HEK293 (cell line): ENCODE measurements around the gene HES5.
A peak's percentile ranks its signal among the peaks of the same experiment; 100 is the strongest.

ENCODE experiments used
- BCL11B ChIP-seq: fragments of 450-650 bp; formaldehyde crosslinking; IDR thresholded peaks from 2 replicates; pipeline ENCODE4 v1.5.1; 2016; ENCODE audit warnings: low read depth, missing biosample characterization, missing genetic modification characterization
- FEZF1 ChIP-seq: fragments of 450-650 bp; formaldehyde crosslinking; IDR thresholded peaks from 2 replicates; pipeline ENCODE4 v1.5.1; 2016; ENCODE audit warnings: missing biosample characterization, missing genetic modification characterization
- HOXA7 ChIP-seq: sonication (generic); formaldehyde crosslinking; IDR thresholded peaks from 2 replicates; pipeline ENCODE4 v1.8.1; 2022; ENCODE audit warnings: missing genetic modification reagents, borderline replicate concordance
- MZF1 ChIP-seq: fragments of 450-650 bp; formaldehyde crosslinking; IDR thresholded peaks from 2 replicates; pipeline ENCODE4 v1.5.1; 2017; ENCODE audit warnings: missing biosample characterization, missing genetic modification characterization, borderline replicate concordance
- OSR2 ChIP-seq: fragments of 450-650 bp; formaldehyde crosslinking; IDR thresholded peaks from 2 replicates; pipeline ENCODE4 v1.5.1; 2016; ENCODE audit warnings: missing biosample characterization, missing genetic modification characterization
- SALL2 ChIP-seq: fragments of 450-650 bp; formaldehyde crosslinking; IDR thresholded peaks from 2 replicates; pipeline ENCODE4 v1.5.0; 2017; ENCODE audit warnings: missing biosample characterization, mild to moderate bottlenecking, missing genetic modification characterization, borderline replicate concordance
- SCRT2 ChIP-seq: fragments of 450-650 bp; formaldehyde crosslinking; IDR thresholded peaks from 2 replicates; pipeline ENCODE4 v1.5.1; 2016; ENCODE audit warnings: missing biosample characterization, missing genetic modification characterization
- SP2 ChIP-seq: fragments of 450-650 bp; formaldehyde crosslinking; IDR thresholded peaks from 2 replicates; pipeline ENCODE4 v1.5.1; 2016; ENCODE audit warnings: missing biosample characterization, missing genetic modification characterization
- SP7 ChIP-seq: fragments of 450-650 bp; formaldehyde crosslinking; IDR thresholded peaks from 2 replicates; pipeline ENCODE4 v1.5.1; 2016; ENCODE audit warnings: missing biosample characterization, missing genetic modification characterization
- ZBTB17 ChIP-seq: fragments of 450-650 bp; formaldehyde crosslinking; IDR thresholded peaks from 2 replicates; pipeline ENCODE4 v1.5.1; 2016; ENCODE audit warnings: missing biosample characterization, missing genetic modification characterization
- ZNF174 ChIP-seq: fragments of 450-650 bp; formaldehyde crosslinking; IDR thresholded peaks from 2 replicates; pipeline ENCODE4 v1.5.0; 2017; ENCODE audit warnings: missing biosample characterization, mild to moderate bottlenecking, missing genetic modification characterization
- ZNF23 ChIP-seq: fragments of 450-650 bp; formaldehyde crosslinking; IDR thresholded peaks from 2 replicates; pipeline ENCODE4 v1.5.1; 2016; ENCODE audit warnings: missing biosample characterization, missing genetic modification characterization, borderline replicate concordance
- ZNF274 ChIP-seq, 2 experiments: fragments of 200-500 bp in 1 of 2; fragments of 450-650 bp in 1 of 2; sonication (Bioruptor generic) in 1 of 2; formaldehyde crosslinking in 1 of 2; IDR thresholded peaks; 2 replicates each; pipeline versions ENCODE4 v1.5.1 to v1.6.1; 2014 to 2016; ENCODE audit warnings: borderline replicate concordance in 1 of 2, inconsistent platforms in 1 of 2, low read length in 1 of 2, missing biosample characterization in 1 of 2, missing genetic modification characterization in 1 of 2
- ZNF335 ChIP-seq: fragments of 450-650 bp; formaldehyde crosslinking; conservative IDR thresholded peaks from 2 replicates; pipeline ENCODE4 v1.5.1; 2016; ENCODE audit warnings: missing biosample characterization, missing genetic modification characterization
- ZNF433 ChIP-seq: fragments of 450-650 bp; formaldehyde crosslinking; IDR thresholded peaks from 2 replicates; pipeline ENCODE4 v1.5.1; 2016; ENCODE audit warnings: missing biosample characterization, missing genetic modification characterization, low read depth
- ZNF560 ChIP-seq: fragments of 450-650 bp; formaldehyde crosslinking; IDR thresholded peaks from 2 replicates; pipeline ENCODE4 v1.5.1; 2017; ENCODE audit warnings: missing biosample characterization, missing genetic modification characterization, borderline replicate concordance
- ZNF76 ChIP-seq: fragments of 450-650 bp; formaldehyde crosslinking; IDR thresholded peaks from 2 replicates; pipeline ENCODE4; 2016; ENCODE audit warnings: low read depth, missing biosample characterization, missing genetic modification characterization, borderline replicate concordance
- ZNF843 ChIP-seq: fragments of 450-650 bp; formaldehyde crosslinking; IDR thresholded peaks from 2 replicates; pipeline ENCODE4 v1.5.1; 2016; ENCODE audit warnings: missing biosample characterization, missing genetic modification characterization
- ZSCAN16 ChIP-seq: fragments of 450-650 bp; formaldehyde crosslinking; IDR thresholded peaks from 2 replicates; pipeline ENCODE4 v1.5.1; 2016; ENCODE audit warnings: missing biosample characterization, missing genetic modification characterization
- ZSCAN30 ChIP-seq: fragments of 450-650 bp; IDR thresholded peaks from 2 replicates; pipeline ENCODE4 v1.5.1; 2018; ENCODE audit warnings: missing biosample characterization, mild to moderate bottlenecking, missing genetic modification characterization, moderate library complexity
- TF ChIP-seq, protein P1 (sequence below): fragments of 450-650 bp; formaldehyde crosslinking; IDR thresholded peaks from 2 replicates; pipeline ENCODE4 v1.5.1; 2017; ENCODE audit warnings: missing biosample characterization, missing genetic modification characterization
- TF ChIP-seq, protein P2 (sequence below): fragments of 450-650 bp; formaldehyde crosslinking; IDR thresholded peaks from 2 replicates; pipeline ENCODE4 v1.5.1; 2016; ENCODE audit warnings: missing biosample characterization, missing genetic modification characterization
- TF ChIP-seq, protein P3 (sequence below): fragments of 450-650 bp; formaldehyde crosslinking; IDR thresholded peaks from 2 replicates; pipeline ENCODE4 v1.5.1; 2016; ENCODE audit warnings: missing biosample characterization, missing genetic modification characterization, low read depth
- TF ChIP-seq, protein P4 (sequence below): fragments of 450-650 bp; formaldehyde crosslinking; IDR thresholded peaks from 2 replicates; pipeline ENCODE4 v1.5.1; 2017; ENCODE audit warnings: missing biosample characterization, missing genetic modification characterization
- TF ChIP-seq, protein P5 (sequence below): sonication (generic); formaldehyde crosslinking; IDR thresholded peaks from 2 replicates; pipeline ENCODE4 v1.8.1; 2022; ENCODE audit warnings: mild to moderate bottlenecking, moderate library complexity, missing genetic modification reagents
- TF ChIP-seq, protein P6 (sequence below): fragments of 450-650 bp; formaldehyde crosslinking; IDR thresholded peaks from 2 replicates; pipeline ENCODE4 v1.5.1; 2016; ENCODE audit warnings: missing biosample characterization, missing genetic modification characterization
- TF ChIP-seq, protein P7 (sequence below): fragments of 450-650 bp; formaldehyde crosslinking; IDR thresholded peaks from 2 replicates; pipeline ENCODE4 v1.5.1; 2016; ENCODE audit warnings: missing biosample characterization, missing genetic modification characterization, borderline replicate concordance

HES5 gene

DNA sequence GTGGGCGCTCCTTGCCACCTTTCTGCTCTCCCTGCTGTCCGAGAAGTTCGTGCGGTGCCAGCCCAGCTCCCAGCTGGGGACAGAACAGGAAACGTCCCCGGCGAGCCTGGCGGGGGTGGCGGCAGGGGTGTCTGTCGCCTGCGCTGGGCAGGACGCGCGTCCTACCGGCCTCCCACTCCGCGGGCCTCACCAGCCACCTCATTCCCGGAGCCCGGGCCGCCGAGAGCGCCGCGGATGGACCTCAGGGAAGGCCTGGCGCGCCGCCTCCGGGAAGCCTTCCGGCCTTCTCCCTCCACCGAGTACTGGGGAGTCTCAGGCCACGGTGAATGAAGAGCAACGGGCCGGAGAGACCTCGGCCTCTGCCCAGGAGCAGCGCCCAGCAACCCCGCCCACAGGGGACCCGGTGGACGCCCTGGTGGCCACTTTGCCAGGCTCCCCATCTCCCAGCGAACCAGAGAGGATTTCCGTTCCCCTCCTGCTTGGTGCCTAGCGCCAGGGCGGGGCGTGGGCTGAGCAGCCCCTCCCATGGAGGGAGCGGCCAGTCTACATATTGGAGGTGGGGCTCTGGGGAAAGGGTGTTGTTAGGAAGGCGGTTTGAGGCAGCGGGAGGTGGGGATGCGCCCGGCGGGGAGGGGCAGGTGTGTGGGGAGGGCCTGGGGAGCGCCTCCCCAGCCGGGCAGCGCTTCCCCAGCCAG, 16.6 kb upstream of the HES5 start (continued):
- TF ChIP-seq, protein P1, sequence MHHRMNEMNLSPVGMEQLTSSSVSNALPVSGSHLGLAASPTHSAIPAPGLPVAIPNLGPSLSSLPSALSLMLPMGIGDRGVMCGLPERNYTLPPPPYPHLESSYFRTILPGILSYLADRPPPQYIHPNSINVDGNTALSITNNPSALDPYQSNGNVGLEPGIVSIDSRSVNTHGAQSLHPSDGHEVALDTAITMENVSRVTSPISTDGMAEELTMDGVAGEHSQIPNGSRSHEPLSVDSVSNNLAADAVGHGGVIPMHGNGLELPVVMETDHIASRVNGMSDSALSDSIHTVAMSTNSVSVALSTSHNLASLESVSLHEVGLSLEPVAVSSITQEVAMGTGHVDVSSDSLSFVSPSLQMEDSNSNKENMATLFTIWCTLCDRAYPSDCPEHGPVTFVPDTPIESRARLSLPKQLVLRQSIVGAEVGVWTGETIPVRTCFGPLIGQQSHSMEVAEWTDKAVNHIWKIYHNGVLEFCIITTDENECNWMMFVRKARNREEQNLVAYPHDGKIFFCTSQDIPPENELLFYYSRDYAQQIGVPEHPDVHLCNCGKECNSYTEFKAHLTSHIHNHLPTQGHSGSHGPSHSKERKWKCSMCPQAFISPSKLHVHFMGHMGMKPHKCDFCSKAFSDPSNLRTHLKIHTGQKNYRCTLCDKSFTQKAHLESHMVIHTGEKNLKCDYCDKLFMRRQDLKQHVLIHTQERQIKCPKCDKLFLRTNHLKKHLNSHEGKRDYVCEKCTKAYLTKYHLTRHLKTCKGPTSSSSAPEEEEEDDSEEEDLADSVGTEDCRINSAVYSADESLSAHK (tag by site-specific recombination) = no peak
- TF ChIP-seq HOXA7 (no peak), ZNF433 (no peak), OSR2 (tag by site-specific recombination) (0 out of 2 replicates have a peak, but pooled peaks have one; percentile 30), ZSCAN30 (tag by site-specific recombination) (no peak), SP2 (peak; percentile 92), ZNF274 (IDR thresholded peaks at IDR 0.05; ENCODE audit: low read length) (no peak), ZNF274 (tag by site-specific recombination; IDR thresholded peaks at IDR 0.05; ENCODE audit: borderline replicate concordance) (no peak), ZBTB17 (tag by site-specific recombination) (peak; percentile 50; the same call in 1 of the 2 replicates), ZNF76 (peak; percentile 60; the same call in 1 of the 2 replicates), SCRT2 (no peak), FEZF1 (tag by site-specific recombination) (0 out of 2 replicates have a peak, but pooled peaks have one; percentile 5), ZNF843 (peak; percentile 22; the same call in 1 of the 2 replicates), ZNF560 (tag by site-specific recombination) (no peak), MZF1 (peak; percentile 69; the same call in 1 of the 2 replicates), ZNF23 (tag by site-specific recombination) (no peak), SALL2 (tag by site-specific recombination) (no peak), BCL11B (tag by site-specific recombination) (peak; percentile 79; the same call in 1 of the 2 replicates), SP7 (tag by site-specific recombination) (peak; percentile 61), ZNF174 (tag by site-specific recombination) (no peak), ZNF335 (tag by site-specific recombination) (peak; percentile 76), ZSCAN16 (no peak)
- TF ChIP-seq, protein P2, sequence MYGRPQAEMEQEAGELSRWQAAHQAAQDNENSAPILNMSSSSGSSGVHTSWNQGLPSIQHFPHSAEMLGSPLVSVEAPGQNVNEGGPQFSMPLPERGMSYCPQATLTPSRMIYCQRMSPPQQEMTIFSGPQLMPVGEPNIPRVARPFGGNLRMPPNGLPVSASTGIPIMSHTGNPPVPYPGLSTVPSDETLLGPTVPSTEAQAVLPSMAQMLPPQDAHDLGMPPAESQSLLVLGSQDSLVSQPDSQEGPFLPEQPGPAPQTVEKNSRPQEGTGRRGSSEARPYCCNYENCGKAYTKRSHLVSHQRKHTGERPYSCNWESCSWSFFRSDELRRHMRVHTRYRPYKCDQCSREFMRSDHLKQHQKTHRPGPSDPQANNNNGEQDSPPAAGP = peak; percentile 83
- TF ChIP-seq, protein P3, sequence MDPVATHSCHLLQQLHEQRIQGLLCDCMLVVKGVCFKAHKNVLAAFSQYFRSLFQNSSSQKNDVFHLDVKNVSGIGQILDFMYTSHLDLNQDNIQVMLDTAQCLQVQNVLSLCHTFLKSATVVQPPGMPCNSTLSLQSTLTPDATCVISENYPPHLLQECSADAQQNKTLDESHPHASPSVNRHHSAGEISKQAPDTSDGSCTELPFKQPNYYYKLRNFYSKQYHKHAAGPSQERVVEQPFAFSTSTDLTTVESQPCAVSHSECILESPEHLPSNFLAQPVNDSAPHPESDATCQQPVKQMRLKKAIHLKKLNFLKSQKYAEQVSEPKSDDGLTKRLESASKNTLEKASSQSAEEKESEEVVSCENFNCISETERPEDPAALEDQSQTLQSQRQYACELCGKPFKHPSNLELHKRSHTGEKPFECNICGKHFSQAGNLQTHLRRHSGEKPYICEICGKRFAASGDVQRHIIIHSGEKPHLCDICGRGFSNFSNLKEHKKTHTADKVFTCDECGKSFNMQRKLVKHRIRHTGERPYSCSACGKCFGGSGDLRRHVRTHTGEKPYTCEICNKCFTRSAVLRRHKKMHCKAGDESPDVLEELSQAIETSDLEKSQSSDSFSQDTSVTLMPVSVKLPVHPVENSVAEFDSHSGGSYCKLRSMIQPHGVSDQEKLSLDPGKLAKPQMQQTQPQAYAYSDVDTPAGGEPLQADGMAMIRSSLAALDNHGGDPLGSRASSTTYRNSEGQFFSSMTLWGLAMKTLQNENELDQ (tag by site-specific recombination) = no peak
- TF ChIP-seq, protein P4, sequence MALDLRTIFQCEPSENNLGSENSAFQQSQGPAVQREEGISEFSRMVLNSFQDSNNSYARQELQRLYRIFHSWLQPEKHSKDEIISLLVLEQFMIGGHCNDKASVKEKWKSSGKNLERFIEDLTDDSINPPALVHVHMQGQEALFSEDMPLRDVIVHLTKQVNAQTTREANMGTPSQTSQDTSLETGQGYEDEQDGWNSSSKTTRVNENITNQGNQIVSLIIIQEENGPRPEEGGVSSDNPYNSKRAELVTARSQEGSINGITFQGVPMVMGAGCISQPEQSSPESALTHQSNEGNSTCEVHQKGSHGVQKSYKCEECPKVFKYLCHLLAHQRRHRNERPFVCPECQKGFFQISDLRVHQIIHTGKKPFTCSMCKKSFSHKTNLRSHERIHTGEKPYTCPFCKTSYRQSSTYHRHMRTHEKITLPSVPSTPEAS (tag by site-specific recombination) = peak; percentile 26; the same call in 1 of the 2 replicates
- TF ChIP-seq, protein P5, sequence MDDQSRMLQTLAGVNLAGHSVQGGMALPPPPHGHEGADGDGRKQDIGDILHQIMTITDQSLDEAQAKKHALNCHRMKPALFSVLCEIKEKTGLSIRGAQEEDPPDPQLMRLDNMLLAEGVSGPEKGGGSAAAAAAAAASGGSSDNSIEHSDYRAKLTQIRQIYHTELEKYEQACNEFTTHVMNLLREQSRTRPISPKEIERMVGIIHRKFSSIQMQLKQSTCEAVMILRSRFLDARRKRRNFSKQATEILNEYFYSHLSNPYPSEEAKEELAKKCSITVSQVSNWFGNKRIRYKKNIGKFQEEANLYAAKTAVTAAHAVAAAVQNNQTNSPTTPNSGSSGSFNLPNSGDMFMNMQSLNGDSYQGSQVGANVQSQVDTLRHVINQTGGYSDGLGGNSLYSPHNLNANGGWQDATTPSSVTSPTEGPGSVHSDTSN (CRISPR knock-in tag) = 0 out of 2 replicates have a peak, but pooled peaks have one; percentile 8
- TF ChIP-seq, protein P6, sequence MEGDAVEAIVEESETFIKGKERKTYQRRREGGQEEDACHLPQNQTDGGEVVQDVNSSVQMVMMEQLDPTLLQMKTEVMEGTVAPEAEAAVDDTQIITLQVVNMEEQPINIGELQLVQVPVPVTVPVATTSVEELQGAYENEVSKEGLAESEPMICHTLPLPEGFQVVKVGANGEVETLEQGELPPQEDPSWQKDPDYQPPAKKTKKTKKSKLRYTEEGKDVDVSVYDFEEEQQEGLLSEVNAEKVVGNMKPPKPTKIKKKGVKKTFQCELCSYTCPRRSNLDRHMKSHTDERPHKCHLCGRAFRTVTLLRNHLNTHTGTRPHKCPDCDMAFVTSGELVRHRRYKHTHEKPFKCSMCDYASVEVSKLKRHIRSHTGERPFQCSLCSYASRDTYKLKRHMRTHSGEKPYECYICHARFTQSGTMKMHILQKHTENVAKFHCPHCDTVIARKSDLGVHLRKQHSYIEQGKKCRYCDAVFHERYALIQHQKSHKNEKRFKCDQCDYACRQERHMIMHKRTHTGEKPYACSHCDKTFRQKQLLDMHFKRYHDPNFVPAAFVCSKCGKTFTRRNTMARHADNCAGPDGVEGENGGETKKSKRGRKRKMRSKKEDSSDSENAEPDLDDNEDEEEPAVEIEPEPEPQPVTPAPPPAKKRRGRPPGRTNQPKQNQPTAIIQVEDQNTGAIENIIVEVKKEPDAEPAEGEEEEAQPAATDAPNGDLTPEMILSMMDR (tag by site-specific recombination) = peak; percentile 69
- TF ChIP-seq, protein P7, sequence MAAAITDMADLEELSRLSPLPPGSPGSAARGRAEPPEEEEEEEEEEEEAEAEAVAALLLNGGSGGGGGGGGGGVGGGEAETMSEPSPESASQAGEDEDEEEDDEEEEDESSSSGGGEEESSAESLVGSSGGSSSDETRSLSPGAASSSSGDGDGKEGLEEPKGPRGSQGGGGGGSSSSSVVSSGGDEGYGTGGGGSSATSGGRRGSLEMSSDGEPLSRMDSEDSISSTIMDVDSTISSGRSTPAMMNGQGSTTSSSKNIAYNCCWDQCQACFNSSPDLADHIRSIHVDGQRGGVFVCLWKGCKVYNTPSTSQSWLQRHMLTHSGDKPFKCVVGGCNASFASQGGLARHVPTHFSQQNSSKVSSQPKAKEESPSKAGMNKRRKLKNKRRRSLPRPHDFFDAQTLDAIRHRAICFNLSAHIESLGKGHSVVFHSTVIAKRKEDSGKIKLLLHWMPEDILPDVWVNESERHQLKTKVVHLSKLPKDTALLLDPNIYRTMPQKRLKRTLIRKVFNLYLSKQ = no peak
